Suprapubic skin (tissue), 4 donors: ENCODE data around the gene CSF1. TPM values are rescaled to one million over a fixed set of nuclear protein-coding genes. Genes with fewer than 3 reads are reported as not detected.

Source experiments
- DNase-seq, 2 donors: peaks; one replicate each; pipeline ENCODE4 v3.0.0-alpha.2; 2019; ENCODE audit warnings: low spot score in 2 of 2
- H3K27ac ChIP-seq: fragments of 200-600 bp; sonication (generic); one replicate; pipeline ENCODE4 v1.5.1; 2019
- H3K27me3 ChIP-seq: fragments of 200-600 bp; sonication (generic); one replicate; pipeline ENCODE4 v1.5.1; 2019
- H3K36me3 ChIP-seq: fragments of 200-600 bp; sonication (generic); one replicate; pipeline ENCODE4 v1.5.1; 2019
- H3K4me1 ChIP-seq: fragments of 200-600 bp; sonication (generic); one replicate; pipeline ENCODE4 v1.5.1; 2019
- H3K4me3 ChIP-seq: fragments of 200-600 bp; sonication (generic); one replicate; pipeline ENCODE4 v1.5.1; 2019; ENCODE audit warnings: mild to moderate bottlenecking
- H3K9me3 ChIP-seq: fragments of 200-600 bp; sonication (generic); one replicate; pipeline ENCODE4 v1.5.1; 2019
- CTCF ChIP-seq, 2 donors: fragments of 200-600 bp in 1 of 2; fragments of 450-650 bp in 1 of 2; sonication (generic) in 1 of 2; IDR thresholded peaks; one replicate each; pipeline ENCODE4 v1.5.1; 2016 to 2019; ENCODE audit warnings: antibody characterized with exemption in 2 of 2, mild to moderate bottlenecking in 1 of 2, moderate library complexity in 1 of 2
- EP300 ChIP-seq: sonication (generic); formaldehyde crosslinking; IDR thresholded peaks from one replicate; pipeline ENCODE4 v1.6.1; 2017; ENCODE audit warnings: antibody characterized with exemption
- POLR2A ChIP-seq, 2 donors: fragments of 450-650 bp; IDR thresholded peaks; one replicate each; pipeline ENCODE4 v1.6.1; 2017; ENCODE audit warnings: antibody characterized with exemption in 2 of 2, mild to moderate bottlenecking in 2 of 2, moderate library complexity in 2 of 2
- POLR2AphosphoS5 ChIP-seq, 3 donors: sonication (generic); formaldehyde crosslinking; IDR thresholded peaks; one replicate each; pipeline ENCODE4 v1.6.1; 2017; ENCODE audit warnings: antibody characterized with exemption in 3 of 3
- WGBS: methylation state at CpG from one replicate; pipeline ENCODE4 v1.1.5; 2018; 5-methylcytosine and 5-hydroxymethylcytosine counted together
- total RNA-seq, 4 donors: library from RNA; depleted of rRNA; stranded (reverse); fragments of >200 nt; gene quantifications; one replicate each; pipeline ENCODE4 v1.1.0, GENCODE V29; 2016

The CSF1 gene
- total RNA-seq, 4 donors from 2014 or later = 12.6 to 39.1 (median 17.5) TPM

GRCh38 chr1:109975718-109976117 is 65.1 kb downstream of the CSF1 start:
- no peak for DNase-seq
- no peaks in the 10 kb centered on the region for H3K36me3 ChIP-seq
- no peak for TF ChIP-seq EP300
- TF ChIP-seq POLR2AphosphoS5 (IDR thresholded peaks at IDR 0.05) = peak in 1 of 3 donors; percentile 6
- no peak for TF ChIP-seq CTCF (IDR thresholded peaks at IDR 0.05)
- no peak for TF ChIP-seq POLR2A (IDR thresholded peaks at IDR 0.05)
- no peak overlapping the region for H3K27ac ChIP-seq
- no peaks in the 10 kb centered on the region for H3K9me3 ChIP-seq
- H3K4me1 ChIP-seq = peaks cover 21% of the 10 kb centered on the region
- no peak overlapping the region for H3K4me3 ChIP-seq
- WGBS = 77% methylated on average over 3 of the region's 3 CpGs
- no peaks in the 10 kb centered on the region for H3K27me3 ChIP-seq

GRCh38 chr1:109976762-109977161 is 66.1 kb downstream of the CSF1 start:
- TF ChIP-seq POLR2AphosphoS5 (IDR thresholded peaks at IDR 0.05) = no peak
- no peak for TF ChIP-seq EP300
- TF ChIP-seq CTCF (IDR thresholded peaks at IDR 0.05) = no peak
- WGBS = 97% methylated on average over 4 of the region's 4 CpGs
- H3K27me3 ChIP-seq = no peaks in the 10 kb centered on the region
- no peak overlapping the region for H3K4me3 ChIP-seq
- DNase-seq = no peak
- H3K36me3 ChIP-seq = no peaks in the 10 kb centered on the region
- no peaks in the 10 kb centered on the region for H3K9me3 ChIP-seq
- peaks cover 32% of the 10 kb centered on the region for H3K4me1 ChIP-seq
- H3K27ac ChIP-seq = peak overlapping the region; percentile 78

GRCh38 chr1:109977225-109977624 is 66.6 kb downstream of the CSF1 start:
- H3K4me1 ChIP-seq = peaks cover 32% of the 10 kb centered on the region
- no peaks in the 10 kb centered on the region for H3K36me3 ChIP-seq
- H3K4me3 ChIP-seq = peak overlapping the region; percentile 11
- no peak for TF ChIP-seq CTCF (IDR thresholded peaks at IDR 0.05)
- no peak for TF ChIP-seq POLR2A (IDR thresholded peaks at IDR 0.05)
- no peak for TF ChIP-seq POLR2AphosphoS5 (IDR thresholded peaks at IDR 0.05)
- TF ChIP-seq EP300 = no peak
- H3K27ac ChIP-seq = peak overlapping the region; percentile 78
- DNase-seq = no peak
- H3K9me3 ChIP-seq = no peaks in the 10 kb centered on the region
- no peaks in the 10 kb centered on the region for H3K27me3 ChIP-seq
- 74% methylated on average over 8 of the region's 8 CpGs for WGBS

- Histone ChIP-seq H3K27me3 (no peaks in the 10 kb centered on the region), H3K4me3 (peak overlapping the region; percentile 11), H3K9me3 (no peaks in the 10 kb centered on the region), H3K4me1 (peaks cover 36% of the 10 kb centered on the region), H3K36me3 (no peaks in the 10 kb centered on the region), H3K27ac (peak overlapping the region; percentile 78)
- 89% methylated on average over 7 of the region's 12 CpGs for WGBS
- TF ChIP-seq EP300 (no peak), CTCF (IDR thresholded peaks at IDR 0.05) (no peak), POLR2AphosphoS5 (IDR thresholded peaks at IDR 0.05) (no peak), POLR2A (IDR thresholded peaks at IDR 0.05) (no peak)
- DNase-seq = peak in 1 of 2 donors; percentile 85
Observed at GRCh38 chr1:109977657-109978378, 67.2 kb downstream of the CSF1 start.

- Histone ChIP-seq H3K4me3 (no peak overlapping the region), H3K27ac (peak overlapping the region; percentile 78), H3K27me3 (no peaks in the 10 kb centered on the region), H3K4me1 (peaks cover 45% of the 10 kb centered on the region), H3K9me3 (no peaks in the 10 kb centered on the region), H3K36me3 (no peaks in the 10 kb centered on the region)
- WGBS = 56% methylated on average over 9 of the region's 9 CpGs
- TF ChIP-seq CTCF (IDR thresholded peaks at IDR 0.05) (no peak), POLR2AphosphoS5 (IDR thresholded peaks at IDR 0.05) (no peak), EP300 (no peak), POLR2A (IDR thresholded peaks at IDR 0.05) (no peak)
- no peak for DNase-seq
Observed at GRCh38 chr1:109978761-109979488, 68.3 kb downstream of the CSF1 start.
